Retina (tissue), 1 donor: ENCODE measurements around the gene PGA4.
"Not testable (repeated sequence)": the region's sequence is repeated elsewhere in the genome, so short reads cannot be mapped to it uniquely, and the experiment has no call there.

ENCODE experiments used
- DNase-seq: peaks from one replicate; pipeline ENCODE4 v3.0.0-alpha.2; 2016

The PGA4 gene

GRCh38 chr11:61252332-61252731 is 30.2 kb downstream of the PGA4 start:
- not testable (repeated sequence) for DNase-seq

- DNase-seq = peak; percentile 50
Observed at GRCh38 chr11:61254403-61255025, 32.4 kb downstream of the PGA4 start.

- DNase-seq = no peak
Observed at GRCh38 chr11:61256710-61257482, 34.7 kb downstream of the PGA4 start.

- no peak for DNase-seq
Observed at GRCh38 chr11:61258546-61258945, 36.4 kb downstream of the PGA4 start.

GRCh38 chr11:61259363-61259762 is 37.2 kb downstream of the PGA4 start:
- DNase-seq = no peak

- no peak for DNase-seq
Observed at GRCh38 chr11:61264371-61264770, 42.2 kb downstream of the PGA4 start.

GRCh38 chr11:61264795-61265194 is 42.6 kb downstream of the PGA4 start:
- DNase-seq = no peak

GRCh38 chr11:61265357-61265756 is 43.2 kb downstream of the PGA4 start:
- DNase-seq = no peak

- no peak for DNase-seq
Observed at GRCh38 chr11:61266602-61267001, 44.5 kb downstream of the PGA4 start.

- no peak for DNase-seq
Observed at GRCh38 chr11:61267437-61267841, 45.3 kb downstream of the PGA4 start.

GRCh38 chr11:61268588-61269250 is 46.6 kb downstream of the PGA4 start:
- DNase-seq = no peak

- no peak for DNase-seq
Observed at GRCh38 chr11:61270354-61271076, 48.4 kb downstream of the PGA4 start.

- no peak for DNase-seq
Observed at GRCh38 chr11:61272731-61273130, 50.6 kb downstream of the PGA4 start.

GRCh38 chr11:61273178-61274078 is 51.3 kb downstream of the PGA4 start:
- DNase-seq = no peak

- no peak for DNase-seq
Observed at GRCh38 chr11:61274084-61274483, 51.9 kb downstream of the PGA4 start.

GRCh38 chr11:61275191-61275590 is 53.0 kb downstream of the PGA4 start:
- DNase-seq = no peak

- DNase-seq = no peak
Observed at GRCh38 chr11:61277186-61278000, 55.2 kb downstream of the PGA4 start.

- DNase-seq = no peak
Observed at GRCh38 chr11:61278001-61278470, 55.9 kb downstream of the PGA4 start.

GRCh38 chr11:61279934-61280659 is 58.0 kb downstream of the PGA4 start:
- DNase-seq = no peak

- no peak for DNase-seq
Observed at GRCh38 chr11:61280883-61281580, 58.9 kb downstream of the PGA4 start.
